Endodermal cell (in vitro differentiated cells): Measurements from ENCODE around the gene NCR3LG1. TPM values are rescaled to one million over a fixed set of nuclear protein-coding genes. Genes with fewer than 3 reads are reported as not detected.

ENCODE experiments used
- DNase-seq: peaks from one replicate; pipeline ENCODE4 v3.0.0-alpha.2; 2017
- H3K27ac ChIP-seq: 2 replicates; pipeline ENCODE4 v1.5.1; 2013; ENCODE audit warnings: mild to moderate bottlenecking, low read depth, low read length, moderate library complexity
- H3K27me3 ChIP-seq: 2 replicates; pipeline ENCODE4 v1.6.1; 2013; ENCODE audit warnings: mild to moderate bottlenecking, low read length, moderate library complexity; ENCODE audit not compliant: insufficient read depth, control insufficient read depth, poor library complexity, severe bottlenecking
- H3K36me3 ChIP-seq: 2 replicates; pipeline ENCODE4 v1.7.0; 2013; ENCODE audit warnings: mild to moderate bottlenecking, low read length, moderate library complexity; ENCODE audit not compliant: control insufficient read depth, insufficient read depth
- H3K4me1 ChIP-seq: one replicate; pipeline ENCODE4 v1.7.0; 2013; ENCODE audit warnings: low read length; ENCODE audit not compliant: control insufficient read depth, insufficient read depth
- H3K4me3 ChIP-seq: 2 replicates; pipeline ENCODE4 v1.5.1; 2013; ENCODE audit warnings: mild to moderate bottlenecking, low read length, moderate library complexity
- H3K9ac ChIP-seq: 2 replicates; pipeline ENCODE4 v1.6.1; 2013; ENCODE audit warnings: mild to moderate bottlenecking, low read length, moderate library complexity; ENCODE audit not compliant: poor library complexity, severe bottlenecking; ENCODE audit errors: extremely low read depth
- H3K9me3 ChIP-seq: 2 replicates; pipeline ENCODE4 v1.6.1; 2013; ENCODE audit warnings: mild to moderate bottlenecking, low read length, moderate library complexity; ENCODE audit not compliant: control insufficient read depth
- H3K27ac Mint-ChIP-seq: 2 replicates; pipeline ENCODE4 v1.8.0; 2020; ENCODE audit warnings: mixed read lengths
- H3K27me3 Mint-ChIP-seq: 2 replicates; pipeline ENCODE4 v1.8.0; 2021; ENCODE audit warnings: mild to moderate bottlenecking, mixed read lengths; ENCODE audit not compliant: insufficient read depth
- H3K36me3 Mint-ChIP-seq: 2 replicates; pipeline ENCODE4 v1.8.0; 2020; ENCODE audit warnings: low read depth, mixed read lengths
- H3K4me1 Mint-ChIP-seq: 2 replicates; pipeline ENCODE4 v1.8.0; 2020; ENCODE audit warnings: mixed read lengths
- H3K4me3 Mint-ChIP-seq: 2 replicates; pipeline ENCODE4 v1.8.0; 2020; ENCODE audit warnings: mild to moderate bottlenecking, moderate library complexity, mixed read lengths
- H3K9me3 Mint-ChIP-seq: 2 replicates; pipeline ENCODE4 v1.8.0; 2020; ENCODE audit warnings: mild to moderate bottlenecking, mixed read lengths
- CTCF ChIP-seq: fragments of 200-600 bp; sonication (generic); conservative IDR thresholded peaks from 2 replicates; pipeline ENCODE4 v1.5.0; 2021; ENCODE audit warnings: antibody characterized with exemption, mild to moderate bottlenecking
- WGBS, 2 experiments: methylation state at CpG; one replicate each; pipeline versions ENCODE4 v1.1.5 to v1.1.7; 2013; ENCODE audit warnings: missing lambda C conversion rate in 2 of 2, mixed read lengths in 1 of 2; ENCODE audit not compliant: insufficient coverage in 1 of 2, insufficient read length in 1 of 2; 5-methylcytosine and 5-hydroxymethylcytosine counted together
- total RNA-seq, 2 donors: library from RNA; stranded (reverse); fragmentation: NEBNext Ultra II Directional in 1 of 2; extraction: Animal tissue kit (Norgen Biotek cat#: 25700) in 1 of 2; gene quantifications; 2 replicates in 1 of 2; 3 replicates in 1 of 2; pipeline ENCODE4 v1.2.1, GENCODE V29; 2021

Gene NCR3LG1
- total RNA-seq, 2 donors from 2014 or later = 0.31 to 0.62 TPM

- H3K27ac ChIP-seq = no peak overlapping the region
- no peaks in the 10 kb centered on the region for H3K36me3 ChIP-seq
- H3K9me3 ChIP-seq = no peaks in the 10 kb centered on the region
- Mint-ChIP-seq H3K27me3 (peaks cover 13% of the 10 kb centered on the region), H3K4me1 (peaks cover 4% of the 10 kb centered on the region), H3K27ac (no peak overlapping the region), H3K9me3 (no peaks in the 10 kb centered on the region), H3K4me3 (no peak overlapping the region), H3K36me3 (no peaks in the 10 kb centered on the region)
- H3K27me3 ChIP-seq = no peaks in the 10 kb centered on the region
- no peak for DNase-seq
- TF ChIP-seq CTCF = no peak
- H3K9ac ChIP-seq = no peak overlapping the region
- whole genome bisulfite sequencing, 2 experiments = 86 to 100% methylated on average over 1 to 2 of the region's 2 CpGs
- H3K4me3 ChIP-seq = no peak overlapping the region
- H3K4me1 ChIP-seq = no peaks in the 10 kb centered on the region
Observed at GRCh38 chr11:17408026-17408425, 56.4 kb downstream of the NCR3LG1 start.

- H3K9ac ChIP-seq = no peak overlapping the region
- H3K36me3 ChIP-seq = no peaks in the 10 kb centered on the region
- no peaks in the 10 kb centered on the region for H3K4me1 ChIP-seq
- no peaks in the 10 kb centered on the region for H3K9me3 Mint-ChIP-seq
- peaks cover 4% of the 10 kb centered on the region for H3K4me1 Mint-ChIP-seq
- no peaks in the 10 kb centered on the region for H3K9me3 ChIP-seq
- H3K36me3 Mint-ChIP-seq = no peaks in the 10 kb centered on the region
- H3K27ac ChIP-seq = no peak overlapping the region
- TF ChIP-seq CTCF = no peak
- no peak overlapping the region for H3K4me3 Mint-ChIP-seq
- no peak overlapping the region for H3K4me3 ChIP-seq
- no peaks in the 10 kb centered on the region for H3K27me3 ChIP-seq
- WGBS, 2 experiments = 89 to 95% methylated on average over 6 to 7 of the region's 7 CpGs
- DNase-seq = no peak
- H3K27ac Mint-ChIP-seq = no peak overlapping the region
- H3K27me3 Mint-ChIP-seq = peaks cover 13% of the 10 kb centered on the region
Observed at GRCh38 chr11:17408641-17409040, 57.0 kb downstream of the NCR3LG1 start.

- no peaks in the 10 kb centered on the region for H3K4me1 ChIP-seq
- H3K9ac ChIP-seq = no peak overlapping the region
- H3K27ac ChIP-seq = no peak overlapping the region
- peaks cover 18% of the 10 kb centered on the region for H3K27me3 Mint-ChIP-seq
- H3K4me1 Mint-ChIP-seq = peaks cover 4% of the 10 kb centered on the region
- no peaks in the 10 kb centered on the region for H3K27me3 ChIP-seq
- no peaks in the 10 kb centered on the region for H3K36me3 ChIP-seq
- DNase-seq = no peak
- no peak for TF ChIP-seq CTCF
- WGBS, 2 experiments = 83 to 93% methylated on average over 11 of the region's 11 CpGs
- no peak overlapping the region for H3K4me3 Mint-ChIP-seq
- no peak overlapping the region for H3K27ac Mint-ChIP-seq
- no peaks in the 10 kb centered on the region for H3K9me3 Mint-ChIP-seq
- no peak overlapping the region for H3K4me3 ChIP-seq
- no peaks in the 10 kb centered on the region for H3K36me3 Mint-ChIP-seq
- H3K9me3 ChIP-seq = no peaks in the 10 kb centered on the region
Observed at GRCh38 chr11:17410606-17411379, 59.2 kb downstream of the NCR3LG1 start.
